ENCODE measurements around the gene COPS7A.

GRCh38 chr12:6770094-6770493 is 46.2 kb downstream of the COPS7A start:
- no peak for TF ChIP-seq POLR2A (IDR thresholded peaks at IDR 0.05)
- no peak for TF ChIP-seq CTCF (IDR thresholded peaks at IDR 0.05)
